HG03159 (cell line): ENCODE data around the gene SNAI1.
"Not testable (repeated sequence)": the region's sequence is repeated elsewhere in the genome, so short reads cannot be mapped to it uniquely, and the experiment has no call there.

Experiments used
- ATAC-seq: cut with Tn5 transposase; IDR thresholded peaks from one replicate; pipeline ENCODE4 v1.9.1; 2021; ENCODE audit warnings: mild to moderate bottlenecking, moderate library complexity; ENCODE audit not compliant: unreplicated experiment

Gene SNAI1

GRCh38 chr20:49961413-49961812 is 21.4 kb upstream of the SNAI1 start:
- no peak for ATAC-seq

GRCh38 chr20:49964964-49965780 is 17.6 kb upstream of the SNAI1 start:
- ATAC-seq: no peak

- no peak for ATAC-seq
Observed at GRCh38 chr20:49965781-49966305, 16.9 kb upstream of the SNAI1 start.

- no peak for ATAC-seq
Observed at GRCh38 chr20:49966861-49967260, 15.9 kb upstream of the SNAI1 start.

GRCh38 chr20:49969234-49969633 is 13.5 kb upstream of the SNAI1 start:
- ATAC-seq: no peak

- ATAC-seq: no peak
Observed at GRCh38 chr20:49969946-49970345, 12.8 kb upstream of the SNAI1 start.

GRCh38 chr20:49970498-49970897 is 12.3 kb upstream of the SNAI1 start:
- no peak for ATAC-seq

GRCh38 chr20:49973981-49974380 is 8.8 kb upstream of the SNAI1 start:
- no peak for ATAC-seq

- ATAC-seq: no peak
Observed at GRCh38 chr20:49976542-49976941, 6.2 kb upstream of the SNAI1 start.

- not testable (repeated sequence) for ATAC-seq
Observed at GRCh38 chr20:49977740-49978139, 5.0 kb upstream of the SNAI1 start.

- ATAC-seq: no peak
Observed at GRCh38 chr20:49978685-49979029, 4.1 kb upstream of the SNAI1 start.

DNA sequence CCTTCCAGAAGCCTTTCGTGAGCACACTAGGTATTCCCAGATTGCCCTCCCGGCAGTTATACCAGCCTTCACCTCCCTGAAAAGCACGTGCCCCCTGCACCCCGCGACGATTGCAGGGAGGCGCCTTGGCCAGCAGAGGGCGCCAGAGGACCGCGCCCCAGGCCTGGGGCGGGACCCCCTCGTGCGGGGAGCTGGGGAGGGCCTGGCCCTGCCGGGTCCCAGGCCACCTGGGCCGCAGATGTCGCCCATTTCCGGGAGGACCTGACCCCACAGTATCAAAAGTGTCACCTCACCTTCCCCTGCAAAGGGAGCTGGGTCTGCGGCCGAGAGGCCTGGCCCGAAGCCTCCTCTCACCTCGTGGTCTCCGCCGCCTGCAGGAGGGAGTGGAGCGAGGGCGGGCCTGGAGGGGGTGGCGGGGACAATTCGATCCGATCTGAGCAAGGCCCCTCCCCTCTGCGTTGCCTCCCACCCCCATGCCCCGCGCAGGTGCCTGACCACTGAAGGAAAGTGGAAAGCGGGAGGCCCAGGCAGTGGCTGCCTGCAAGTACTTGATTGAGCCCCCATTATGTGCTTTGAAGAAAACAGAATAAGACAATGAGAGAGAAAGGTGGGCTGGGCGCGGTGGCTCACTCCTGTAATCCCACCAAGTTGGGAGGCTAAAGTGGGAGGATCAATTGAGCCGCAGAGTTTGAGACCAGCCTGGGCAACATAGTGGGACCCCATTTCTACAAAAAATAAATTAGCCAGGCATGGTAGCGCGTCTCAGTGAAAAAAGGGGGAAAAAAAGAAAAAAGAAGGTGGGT is 3.5 kb upstream of the SNAI1 start:
- ATAC-seq: no peak

- no peak for ATAC-seq
Observed at GRCh38 chr20:49980140-49981008, 2.4 kb upstream of the SNAI1 start.

GRCh38 chr20:49981218-49982071 is 1.3 kb upstream of the SNAI1 start:
- ATAC-seq: no peak

DNA sequence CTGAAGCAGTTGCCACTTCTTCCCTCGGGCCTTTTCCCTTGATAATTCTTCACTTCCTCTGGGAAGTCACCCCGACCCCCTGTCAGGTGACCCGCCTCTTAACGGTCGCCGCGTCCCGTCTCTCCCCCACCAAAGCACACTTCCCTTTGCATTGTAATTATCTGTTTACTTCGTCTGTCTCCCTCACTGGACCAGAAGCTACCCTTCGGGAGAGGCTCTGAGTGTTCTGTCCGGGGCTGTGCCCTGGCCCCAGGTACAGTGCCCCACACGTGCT is 771 bp upstream of the SNAI1 start:
- ATAC-seq: no peak

- ATAC-seq: no peak
Observed at GRCh38 chr20:49983123-49983847, 505 bp downstream of the SNAI1 start.

- no peak for ATAC-seq
Observed at GRCh38 chr20:49983848-49984408, 1.1 kb downstream of the SNAI1 start.

- no peak for ATAC-seq
Observed at GRCh38 chr20:49984426-49985153, 1.8 kb downstream of the SNAI1 start.

- ATAC-seq: no peak
Observed at GRCh38 chr20:49985157-49985556, 2.4 kb downstream of the SNAI1 start.
